ENCODE data around the gene TP53TG5. TPM values are rescaled to one million over a fixed set of nuclear protein-coding genes. Genes with fewer than 3 reads are reported as not detected.
A peak's percentile ranks its signal among the peaks of the same experiment; 100 is the strongest.

The TP53TG5 gene
- total and polyA plus RNA-seq, 10 of the 15 experiments (the other 5 are each of a cell fraction or from before 2014, with no cell fraction given), result 0.24 TPM; not detected in 9

GRCh38 chr20:45323731-45324130, 54.4 kb downstream of the TP53TG5 start (continued):
- TF ChIP-seq NRF1 (conservative IDR thresholded peaks at IDR 0.05; ENCODE audit: low read depth, low read length) (no peak), ZNF217 (IDR thresholded peaks at IDR 0.05) (no peak), NKRF (conservative IDR thresholded peaks at IDR 0.05) (no peak)

GRCh38 chr20:45322952-45323383, 55.2 kb downstream of the TP53TG5 start:
- in situ Hi-C loops (cut with MboI), result loop anchor here (5.0 kb wide), 1 partner anchor 449 kb away; no protein-coding TSS in a partner anchor
- DNase-seq (ENCODE audit: low read depth, low spot score), result no peak
- no peaks in the 10 kb centered on the region; a peak in 1 of 4 replicates for H3K27me3 ChIP-seq (replicated peaks in 1 of 2; ENCODE audit: control insufficient read depth in 2 of 2, insufficient read depth in 2 of 2, low read length in 1 of 2)
- no peaks in the 10 kb centered on the region for H3K79me2 ChIP-seq (ENCODE audit: control insufficient read depth, insufficient read depth, low read length)
- peak; percentile 66 for ATAC-seq
- POLR2A ChIA-PET, result no interaction called here
- peaks cover 19% of the 10 kb centered on the region for H3K4me1 ChIP-seq (ENCODE audit: control insufficient read depth, insufficient read depth, low read length)
- intact Hi-C loops (cut with micrococcal nuclease; ENCODE audit: unreplicated experiment), result loop anchor here (1.0 to 5.0 kb wide), 4 partner anchors 46 to 448 kb away; no protein-coding TSS in a partner anchor
- H3K9me3 ChIP-seq (replicated peaks; ENCODE audit: control insufficient read depth, insufficient read depth, low read length), result no peaks in the 10 kb centered on the region; the same call in 2 of the 3 replicates
- no peaks in the 10 kb centered on the region for H3K36me3 ChIP-seq (ENCODE audit: control insufficient read depth in 2 of 2, insufficient read depth in 2 of 2, low read length in 1 of 2)
- no peak overlapping the region for H3K9ac ChIP-seq (ENCODE audit: control insufficient read depth, insufficient read depth, low read length)
- H3K27ac ChIP-seq (ENCODE audit: control insufficient read depth, insufficient read depth), result no peak overlapping the region
- FAIRE-seq, result no peak
- SMC1A ChIA-PET (ENCODE audit: uncharacterized antibody, unreplicated experiment), result interaction anchor here (0.7 to 7.2 kb wide), 13 partner anchors 13 to 448 kb away, joined by 3 to 82 read pairs (median 3); no protein-coding TSS in a partner anchor
- RAD21 ChIA-PET (ENCODE audit: unreplicated experiment), result interaction anchor here (0.7 to 3.1 kb wide), 14 partner anchors 10 to 448 kb away, joined by 3 to 31 read pairs (median 4); partner anchors contain the start of gene SYS1
- no TSS peak for BruUV-seq (replicated peaks)
- H2AFZ ChIP-seq (ENCODE audit: control insufficient read depth, low read depth, low read length), result no peak overlapping the region
- CTCF ChIA-PET, result interaction anchor here (0.6 to 8.0 kb wide), 15 partner anchors 10 to 448 kb away, joined by 3 to 97 read pairs (median 5); partner anchors contain the start of gene SYS1
- 50% methylated on average over 7 of the region's 7 CpGs for WGBS (ENCODE audit: insufficient coverage, insufficient replicate concordance, low lambda C conversion rate, missing lambda C conversion rate)
- no peak overlapping the region for H3K4me3 ChIP-seq
- H3K4me2 ChIP-seq (ENCODE audit: control insufficient read depth, insufficient read depth), result no peak overlapping the region
- H4K20me1 ChIP-seq (ENCODE audit: control insufficient read depth, insufficient read depth), result no peaks in the 10 kb centered on the region
- TF ChIP-seq SPI1 (IDR thresholded peaks at IDR 0.05; ENCODE audit: borderline replicate concordance, insufficient read depth, low read depth, low read length) (peak; percentile 70; the same call in 1 of the 2 replicates), IRF4 (IDR thresholded peaks at IDR 0.05; ENCODE audit: low read depth, low read length) (0 out of 2 replicates have a peak, but pooled peaks have one; percentile 7), PKNOX1 (IDR thresholded peaks at IDR 0.05) (peak; percentile 94), RAD21 (IDR thresholded peaks at IDR 0.05; ENCODE audit: insufficient read depth, low read depth, low read length) (peak; percentile 45; the same call in 1 of the 2 replicates), SMC3 (IDR thresholded peaks at IDR 0.05; ENCODE audit: borderline replicate concordance, low read length) (peak; percentile 57; the same call in 1 of the 2 replicates), PBX3 (IDR thresholded peaks at IDR 0.05; ENCODE audit: insufficient replicate concordance, low read depth, low read length) (peak; percentile 84), BHLHE40 (IDR thresholded peaks at IDR 0.05; ENCODE audit: borderline replicate concordance in 1 of 2, low read depth in 2 of 2, low read length in 1 of 2) (no peak), CTCF (IDR thresholded peaks at IDR 0.05 in 2 of 3, conservative IDR thresholded peaks at IDR 0.05 in 1 of 3; ENCODE audit: control insufficient read depth in 2 of 3, extremely low read depth in 1 of 3, insufficient read depth in 1 of 3, low read depth in 3 of 3, low read length in 3 of 3) (peak; percentile 12 to 56 (median 29); a peak in 3 of 6 replicates), POLR2AphosphoS2 (IDR thresholded peaks at IDR 0.05; ENCODE audit: low read depth, low read length) (no peak), RAD51 (IDR thresholded peaks at IDR 0.05) (peak; percentile 47)

Measured in GM12878 (cell line).